Nephron progenitor cell (in vitro differentiated cells): ENCODE measurements around the gene PKNOX1.
A peak's percentile ranks its signal among the peaks of the same experiment; 100 is the strongest.
"Not testable (repeated sequence)": the region's sequence is repeated elsewhere in the genome, so short reads cannot be mapped to it uniquely, and the experiment has no call there.

Experiments used
- DNase-seq: peaks from one replicate; pipeline ENCODE4 v3.0.0; 2021
- H3K27ac Mint-ChIP-seq: 2 replicates; pipeline ENCODE4 v1.8.0; 2021; ENCODE audit warnings: mild to moderate bottlenecking, moderate library complexity, mixed read lengths
- H3K27me3 Mint-ChIP-seq: 2 replicates; pipeline ENCODE4 v1.8.0; 2021; ENCODE audit warnings: mild to moderate bottlenecking, low read depth, mixed read lengths; ENCODE audit not compliant: poor library complexity
- H3K36me3 Mint-ChIP-seq: 2 replicates; pipeline ENCODE4 v1.8.0; 2021; ENCODE audit warnings: low read depth, mixed read lengths
- H3K4me1 Mint-ChIP-seq: 2 replicates; pipeline ENCODE4 v1.8.0; 2021; ENCODE audit warnings: mixed read lengths
- H3K4me3 Mint-ChIP-seq: 2 replicates; pipeline ENCODE4 v1.8.0; 2021; ENCODE audit warnings: mild to moderate bottlenecking, moderate library complexity, mixed read lengths
- H3K9me3 Mint-ChIP-seq: 2 replicates; pipeline ENCODE4 v1.8.0; 2021; ENCODE audit warnings: mild to moderate bottlenecking, moderate library complexity, mixed read lengths
- CTCF ChIP-seq: fragments of 200-600 bp; sonication (generic); IDR thresholded peaks from 2 replicates; pipeline ENCODE4 v1.5.0; 2021; ENCODE audit warnings: antibody characterized with exemption

PKNOX1 gene

GRCh38 chr21:42973991-42974831, at the start of gene PKNOX1:
TSS of gene PKNOX1 (plus strand) at chr21:42974562. CDS start at chr21:43004382, 29,820 bp downstream.
- Mint-ChIP-seq H3K4me3 (peak within 1 kb of the TSS; percentile 88), H3K27me3 (peaks cover 3% of the 10 kb centered on the region), H3K9me3 (peaks cover 32% of the 10 kb centered on the region), H3K4me1 (peaks cover 24% of the 10 kb centered on the region), H3K27ac (peak within 1 kb of the TSS; percentile 98), H3K36me3 (peaks cover 31% of the 10 kb centered on the region)
- no peak for TF ChIP-seq CTCF
- DNase-seq = peak; percentile 99

GRCh38 chr21:42925114-42925926, 49.0 kb upstream of the PKNOX1 start, which contains the start of gene ERVH48-1:
TSS of gene ERVH48-1 (minus strand) at chr21:42925630. CDS start at chr21:42919006, 6,624 bp downstream.
- H3K4me1 Mint-ChIP-seq = peaks cover 34% of the 10 kb centered on the region
- peaks cover 4% of the 10 kb centered on the region for H3K36me3 Mint-ChIP-seq
- no peak for DNase-seq
- no peak for TF ChIP-seq CTCF
- peaks cover 3% of the 10 kb centered on the region for H3K27me3 Mint-ChIP-seq
- peak within 1 kb of the TSS; percentile 83 for H3K27ac Mint-ChIP-seq
- peak within 1 kb of the TSS; percentile 47 for H3K4me3 Mint-ChIP-seq
- no peaks in the 10 kb centered on the region for H3K9me3 Mint-ChIP-seq

- not testable (repeated sequence) for H3K4me3 Mint-ChIP-seq, H3K27ac Mint-ChIP-seq, H3K36me3 Mint-ChIP-seq, H3K9me3 Mint-ChIP-seq, H3K27me3 Mint-ChIP-seq, DNase-seq
- H3K4me1 Mint-ChIP-seq = peaks cover 49% of the 10 kb centered on the region
Measured at GRCh38 chr21:42927474-42928200, 46.7 kb upstream of the PKNOX1 start.

- Mint-ChIP-seq H3K9me3 (no peaks in the 10 kb centered on the region), H3K27ac (no peak overlapping the region), H3K27me3 (no peaks in the 10 kb centered on the region), H3K4me1 (peaks cover 39% of the 10 kb centered on the region), H3K4me3 (no peak overlapping the region), H3K36me3 (peaks cover 4% of the 10 kb centered on the region)
- TF ChIP-seq CTCF = no peak
- no peak for DNase-seq
Measured at GRCh38 chr21:42929969-42930368, 44.4 kb upstream of the PKNOX1 start.

GRCh38 chr21:42931560-42932235, 42.7 kb upstream of the PKNOX1 start:
- no peak for TF ChIP-seq CTCF
- Mint-ChIP-seq H3K4me1 (peaks cover 38% of the 10 kb centered on the region), H3K9me3 (no peaks in the 10 kb centered on the region), H3K4me3 (no peak overlapping the region), H3K36me3 (peaks cover 4% of the 10 kb centered on the region), H3K27me3 (no peaks in the 10 kb centered on the region), H3K27ac (peak overlapping the region; percentile 80)
- DNase-seq = no peak

GRCh38 chr21:42932378-42933136, 41.8 kb upstream of the PKNOX1 start:
- not testable (repeated sequence) for H3K4me3 Mint-ChIP-seq, H3K36me3 Mint-ChIP-seq, H3K9me3 Mint-ChIP-seq, DNase-seq, H3K27me3 Mint-ChIP-seq
- Mint-ChIP-seq H3K4me1 (peaks cover 43% of the 10 kb centered on the region), H3K27ac (peak overlapping the region; percentile 87)

GRCh38 chr21:42933137-42933970, 41.0 kb upstream of the PKNOX1 start:
- H3K4me3 Mint-ChIP-seq, H3K9me3 Mint-ChIP-seq, H3K27me3 Mint-ChIP-seq, H3K36me3 Mint-ChIP-seq, DNase-seq: not testable (repeated sequence)
- peak overlapping the region; percentile 87 for H3K27ac Mint-ChIP-seq
- peaks cover 48% of the 10 kb centered on the region for H3K4me1 Mint-ChIP-seq

- H3K27me3 Mint-ChIP-seq, DNase-seq, H3K27ac Mint-ChIP-seq, H3K36me3 Mint-ChIP-seq, H3K4me3 Mint-ChIP-seq, H3K9me3 Mint-ChIP-seq: not testable (repeated sequence)
- peaks cover 48% of the 10 kb centered on the region for H3K4me1 Mint-ChIP-seq
Measured at GRCh38 chr21:42933973-42934372, 40.4 kb upstream of the PKNOX1 start.
